Measurements from ENCODE around the gene VPS33A. TPM values are rescaled to one million over a fixed set of nuclear protein-coding genes. Genes with fewer than 3 reads are reported as not detected.

VPS33A gene
- polyA plus RNA-seq, 1 experiment: 13.2 TPM

DNA sequence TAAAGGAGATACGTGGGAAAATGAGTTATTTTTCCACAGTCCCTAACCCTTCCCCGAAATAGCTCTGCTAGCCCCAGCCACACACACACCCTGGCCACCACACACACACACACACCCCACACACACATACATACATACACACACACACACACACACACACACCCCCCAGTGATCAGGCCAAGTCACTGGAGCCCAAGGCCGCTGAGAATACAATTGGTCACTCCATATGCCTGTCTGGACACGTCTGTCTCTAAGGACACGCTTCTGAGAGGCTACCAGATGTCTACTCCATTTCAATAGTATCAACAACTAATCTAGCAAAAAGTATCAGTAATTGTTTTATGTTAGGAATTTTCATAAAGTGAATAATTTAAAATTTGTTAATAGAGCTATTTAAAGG, 27.4 kb downstream of the VPS33A start:
- POLR2A ChIA-PET: no interaction called here
- H3K4me3 ChIP-seq (ENCODE audit: low read depth, low read length): no peak overlapping the region
- H3K36me3 ChIP-seq (ENCODE audit: control insufficient read depth, insufficient read depth, low read length): peaks cover 12% of the 10 kb centered on the region
- no peak for DNase-seq (ENCODE audit: low read depth)
- CTCF ChIA-PET: interaction anchor here (1.5 kb wide), 1 partner anchor 22 kb away, joined by 3 read pairs; no protein-coding TSS in a partner anchor
- no peaks in the 10 kb centered on the region for H3K27me3 ChIP-seq (ENCODE audit: control insufficient read depth, insufficient read depth, low read length)
- TF ChIP-seq, protein P1, sequence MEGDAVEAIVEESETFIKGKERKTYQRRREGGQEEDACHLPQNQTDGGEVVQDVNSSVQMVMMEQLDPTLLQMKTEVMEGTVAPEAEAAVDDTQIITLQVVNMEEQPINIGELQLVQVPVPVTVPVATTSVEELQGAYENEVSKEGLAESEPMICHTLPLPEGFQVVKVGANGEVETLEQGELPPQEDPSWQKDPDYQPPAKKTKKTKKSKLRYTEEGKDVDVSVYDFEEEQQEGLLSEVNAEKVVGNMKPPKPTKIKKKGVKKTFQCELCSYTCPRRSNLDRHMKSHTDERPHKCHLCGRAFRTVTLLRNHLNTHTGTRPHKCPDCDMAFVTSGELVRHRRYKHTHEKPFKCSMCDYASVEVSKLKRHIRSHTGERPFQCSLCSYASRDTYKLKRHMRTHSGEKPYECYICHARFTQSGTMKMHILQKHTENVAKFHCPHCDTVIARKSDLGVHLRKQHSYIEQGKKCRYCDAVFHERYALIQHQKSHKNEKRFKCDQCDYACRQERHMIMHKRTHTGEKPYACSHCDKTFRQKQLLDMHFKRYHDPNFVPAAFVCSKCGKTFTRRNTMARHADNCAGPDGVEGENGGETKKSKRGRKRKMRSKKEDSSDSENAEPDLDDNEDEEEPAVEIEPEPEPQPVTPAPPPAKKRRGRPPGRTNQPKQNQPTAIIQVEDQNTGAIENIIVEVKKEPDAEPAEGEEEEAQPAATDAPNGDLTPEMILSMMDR (IDR thresholded peaks at IDR 0.05; ENCODE audit: insufficient read depth, low read depth, low read length): no peak

- Histone ChIP-seq H3K27me3 (ENCODE audit: control insufficient read depth, insufficient read depth, low read length) (no peaks in the 10 kb centered on the region), H3K36me3 (ENCODE audit: control insufficient read depth, insufficient read depth, low read length) (peaks cover 12% of the 10 kb centered on the region), H3K4me3 (ENCODE audit: low read depth, low read length) (no peak overlapping the region)
- POLR2A ChIA-PET: no interaction called here
- CTCF ChIA-PET: no interaction called here
- DNase-seq (ENCODE audit: low read depth): no peak
- TF ChIP-seq, protein P1 (IDR thresholded peaks at IDR 0.05; ENCODE audit: insufficient read depth, low read depth, low read length): no peak
Observed at GRCh38 chr12:122235741-122236140, 30.6 kb downstream of the VPS33A start.

GRCh38 chr12:122232691-122233090, 33.6 kb downstream of the VPS33A start:
- CTCF ChIA-PET: interaction anchor here (0.6 kb wide), 1 partner anchor 506 kb away, joined by 3 read pairs; no protein-coding TSS in a partner anchor
- no peak overlapping the region for H3K4me3 ChIP-seq (ENCODE audit: low read depth, low read length)
- H3K36me3 ChIP-seq (ENCODE audit: control insufficient read depth, insufficient read depth, low read length): peaks cover 15% of the 10 kb centered on the region
- no peaks in the 10 kb centered on the region for H3K27me3 ChIP-seq (ENCODE audit: control insufficient read depth, insufficient read depth, low read length)
- POLR2A ChIA-PET: no interaction called here
- DNase-seq (ENCODE audit: low read depth): no peak
- TF ChIP-seq, protein P1 (IDR thresholded peaks at IDR 0.05; ENCODE audit: insufficient read depth, low read depth, low read length): no peak

GRCh38 chr12:122230798-122231197, 35.5 kb downstream of the VPS33A start:
- Histone ChIP-seq H3K27me3 (ENCODE audit: control insufficient read depth, insufficient read depth, low read length) (no peaks in the 10 kb centered on the region), H3K4me3 (ENCODE audit: low read depth, low read length) (no peak overlapping the region), H3K36me3 (ENCODE audit: control insufficient read depth, insufficient read depth, low read length) (peaks cover 15% of the 10 kb centered on the region)
- ChIA-PET POLR2A (no interaction called here), CTCF (interaction anchor here (0.7 kb wide), 1 partner anchor 47 kb away, joined by 4 read pairs; no protein-coding TSS in a partner anchor)
- no peak for DNase-seq (ENCODE audit: low read depth)
- TF ChIP-seq, protein P1 (IDR thresholded peaks at IDR 0.05; ENCODE audit: insufficient read depth, low read depth, low read length): no peak

DNA sequence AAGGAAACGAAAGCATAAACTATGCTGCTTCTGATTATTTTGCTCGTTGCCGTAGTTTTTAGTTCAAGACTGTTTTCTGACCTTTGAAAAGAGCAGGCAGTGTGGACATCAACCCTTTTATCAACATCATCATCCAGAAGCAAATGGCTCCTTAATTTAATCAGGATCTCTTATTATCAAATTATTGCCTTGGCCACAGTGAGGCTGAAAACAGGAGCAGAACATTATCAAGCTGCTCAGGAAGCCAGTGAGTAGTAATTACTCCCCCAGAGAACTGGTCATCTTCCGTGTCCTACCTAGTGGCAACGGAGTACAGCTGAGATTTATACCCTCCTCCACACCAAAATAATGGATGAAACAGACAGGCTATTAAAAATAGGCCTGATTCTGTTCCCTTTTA, 38.2 kb downstream of the VPS33A start:
- Histone ChIP-seq H3K36me3 (ENCODE audit: control insufficient read depth, insufficient read depth, low read length) (peaks cover 8% of the 10 kb centered on the region), H3K4me3 (ENCODE audit: low read depth, low read length) (no peak overlapping the region), H3K27me3 (ENCODE audit: control insufficient read depth, insufficient read depth, low read length) (no peaks in the 10 kb centered on the region)
- ChIA-PET POLR2A (no interaction called here), CTCF (no interaction called here)
- TF ChIP-seq, protein P1 (IDR thresholded peaks at IDR 0.05; ENCODE audit: insufficient read depth, low read depth, low read length): no peak
- no peak for DNase-seq (ENCODE audit: low read depth)

All from BJ (cell line).